ENCODE measurements around the gene MDM2. TPM values are rescaled to one million over a fixed set of nuclear protein-coding genes. Genes with fewer than 3 reads are reported as not detected.

MDM2 gene
- total and polyA plus RNA-seq, 2 of the 8 experiments (the other 6 are each of a cell fraction or from before 2014, with no cell fraction given), result 15.1 to 115 TPM

DNA sequence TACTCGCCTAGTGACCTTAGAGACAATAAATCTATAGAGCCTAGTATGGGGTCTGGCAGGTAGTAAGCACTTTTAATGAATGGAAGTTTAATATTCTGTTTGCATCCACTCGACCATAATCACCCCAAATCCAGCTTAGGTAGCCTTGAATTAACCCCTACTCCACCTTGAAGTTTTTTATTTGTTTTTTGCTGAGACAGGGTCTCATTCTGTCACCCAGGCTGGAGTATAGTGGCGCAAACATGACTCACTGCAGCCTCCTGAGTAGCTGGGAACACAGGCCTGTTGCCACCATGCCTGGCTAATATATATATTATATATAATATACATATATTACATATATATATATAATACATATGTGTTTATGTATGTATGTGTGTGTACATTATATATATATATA lies 38.8 kb downstream of the MDM2 start (continued):
- TF ChIP-seq RNF2 (IDR thresholded peaks at IDR 0.05; ENCODE audit: borderline replicate concordance, low read depth, low read length, missing control alignments, poor library complexity, severe bottlenecking), result no peak
- no peak for TF ChIP-seq SRF (IDR thresholded peaks at IDR 0.05; ENCODE audit: low read depth, low read length)
- no peak for TF ChIP-seq RBBP5 (IDR thresholded peaks at IDR 0.05; ENCODE audit: borderline replicate concordance, low read depth, low read length)
- TF ChIP-seq JUND (IDR thresholded peaks at IDR 0.05; ENCODE audit: low read length), result no peak

Measured in H1 (cell line).